HG03442 (cell line): ENCODE measurements around the gene IL37.

Source experiments
- ATAC-seq: cut with Tn5 transposase; IDR thresholded peaks from one replicate; pipeline ENCODE4 v1.9.1; 2021; ENCODE audit warnings: mild to moderate bottlenecking, moderate library complexity; ENCODE audit not compliant: unreplicated experiment

IL37 gene, protein sequence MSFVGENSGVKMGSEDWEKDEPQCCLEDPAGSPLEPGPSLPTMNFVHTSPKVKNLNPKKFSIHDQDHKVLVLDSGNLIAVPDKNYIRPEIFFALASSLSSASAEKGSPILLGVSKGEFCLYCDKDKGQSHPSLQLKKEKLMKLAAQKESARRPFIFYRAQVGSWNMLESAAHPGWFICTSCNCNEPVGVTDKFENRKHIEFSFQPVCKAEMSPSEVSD

DNA sequence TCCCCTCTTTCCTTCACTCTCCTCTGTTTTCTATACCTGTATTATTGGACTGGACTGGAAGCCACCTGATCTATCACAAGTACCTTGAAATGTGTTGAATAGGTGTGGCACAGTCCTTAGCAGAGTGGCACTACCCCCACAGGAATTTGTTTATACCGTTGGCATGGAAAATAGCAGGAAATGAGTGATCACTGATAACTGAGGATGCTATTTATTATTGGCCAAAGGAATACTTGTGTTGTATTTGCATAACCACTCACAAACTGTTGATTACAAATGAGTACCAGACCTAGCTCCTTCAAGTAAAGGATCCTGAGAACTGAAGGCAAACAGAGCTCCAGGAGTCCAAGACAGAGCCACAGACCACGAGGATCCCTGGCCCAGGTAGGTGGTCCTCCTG is at the start of gene IL37:
TSS of gene IL37 (plus strand) at position 301 of the 400 bp plus-strand sequence. CDS start 1,848 bp downstream, outside the sequence.
- no peak for ATAC-seq

DNA sequence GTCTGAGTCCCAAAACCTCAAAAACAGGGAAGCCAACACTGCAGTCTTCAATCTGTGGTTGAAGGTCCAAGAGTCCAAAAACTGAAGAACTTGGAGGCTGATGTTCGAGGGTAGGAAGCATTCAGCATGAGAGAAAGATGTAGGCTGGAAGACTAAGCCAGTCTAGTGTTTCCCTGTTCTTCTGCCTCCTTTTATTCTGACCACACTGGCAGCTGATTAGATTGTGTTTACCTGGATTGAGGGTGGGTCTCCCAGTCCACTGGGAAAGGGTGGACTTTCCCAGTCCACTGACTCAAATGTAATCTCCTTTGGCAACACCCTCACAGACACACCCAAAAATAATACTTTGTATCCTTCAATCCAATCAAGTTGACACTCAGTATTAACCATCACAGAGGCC is 46.9 kb upstream of the IL37 start:
- no peak for ATAC-seq

DNA sequence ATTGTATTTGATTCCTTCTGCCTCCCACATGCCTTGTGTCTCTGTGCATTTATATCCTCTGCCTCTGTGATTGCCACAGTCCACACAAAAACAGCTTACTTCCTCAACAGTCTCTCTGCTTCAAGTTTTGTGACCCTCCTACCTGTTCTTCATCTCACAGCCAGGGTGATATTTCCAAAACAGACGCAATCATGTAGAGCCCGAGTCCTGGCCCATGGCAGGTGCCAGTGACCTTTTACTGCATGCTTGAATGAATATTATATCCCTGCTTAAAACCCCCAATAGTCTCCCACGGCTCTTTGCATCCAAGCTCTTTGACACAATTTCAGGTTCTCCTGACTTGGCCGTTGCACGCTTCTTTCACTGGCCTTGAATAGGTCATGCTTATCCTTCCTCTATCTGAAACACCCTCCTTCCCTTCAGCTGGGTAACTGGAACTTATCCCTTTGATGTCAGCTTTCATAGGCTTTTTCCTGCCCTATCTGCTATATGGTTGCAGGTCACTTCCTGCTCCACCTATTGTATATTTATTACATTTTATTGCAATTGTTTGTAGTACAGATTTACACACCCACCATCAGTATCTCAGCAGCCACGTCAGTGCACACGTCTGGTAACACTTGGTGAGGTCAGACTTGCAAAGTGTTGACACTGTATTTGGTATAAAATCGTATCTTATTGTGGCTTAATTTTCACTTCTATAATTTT is 44.7 kb upstream of the IL37 start:
- ATAC-seq = no peak

DNA sequence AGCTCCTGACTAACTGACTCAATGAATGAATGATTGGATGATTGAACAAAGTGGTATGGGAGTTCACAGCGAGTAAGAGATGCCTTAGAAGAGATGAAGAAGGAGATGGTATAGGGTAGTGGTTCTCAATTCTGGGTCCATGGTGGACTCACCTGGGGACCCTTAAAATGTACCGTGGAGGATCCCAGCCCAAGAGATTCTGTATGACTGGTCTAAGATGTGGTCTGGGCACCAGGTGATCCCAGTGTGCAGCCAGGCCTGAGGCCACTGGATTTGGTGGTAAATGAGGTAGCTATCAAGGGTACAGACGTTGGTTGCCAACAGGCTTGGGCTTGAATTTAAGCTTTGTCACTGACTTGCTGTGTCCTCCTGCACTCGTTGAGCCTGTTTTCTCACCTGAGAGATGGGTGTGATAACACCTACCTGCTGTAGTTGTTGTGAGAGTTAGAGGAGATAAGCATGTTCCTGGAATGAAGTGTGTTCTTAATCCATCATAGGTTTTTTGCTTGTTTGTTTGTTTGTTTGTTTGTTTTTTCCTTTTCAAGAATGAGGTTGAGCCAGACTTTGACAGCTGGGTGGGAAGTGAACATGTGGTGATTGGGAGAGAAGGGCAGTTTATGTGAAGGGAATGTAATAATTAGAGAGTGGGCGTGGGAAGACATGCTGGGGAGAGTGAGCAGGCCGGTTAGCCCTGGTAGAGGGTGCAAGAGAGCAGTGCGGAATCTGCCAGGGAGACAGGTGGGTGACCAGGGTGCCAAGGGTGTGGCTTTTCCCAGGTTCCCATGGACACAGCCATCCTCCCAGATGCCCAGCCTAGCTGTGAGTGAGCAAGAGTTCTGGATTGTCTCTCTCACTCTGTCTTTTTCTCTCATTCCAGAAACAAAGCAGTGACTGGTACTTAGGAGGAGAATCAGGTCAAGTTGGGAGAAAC is 43.0 kb upstream of the IL37 start:
- no peak for ATAC-seq

DNA sequence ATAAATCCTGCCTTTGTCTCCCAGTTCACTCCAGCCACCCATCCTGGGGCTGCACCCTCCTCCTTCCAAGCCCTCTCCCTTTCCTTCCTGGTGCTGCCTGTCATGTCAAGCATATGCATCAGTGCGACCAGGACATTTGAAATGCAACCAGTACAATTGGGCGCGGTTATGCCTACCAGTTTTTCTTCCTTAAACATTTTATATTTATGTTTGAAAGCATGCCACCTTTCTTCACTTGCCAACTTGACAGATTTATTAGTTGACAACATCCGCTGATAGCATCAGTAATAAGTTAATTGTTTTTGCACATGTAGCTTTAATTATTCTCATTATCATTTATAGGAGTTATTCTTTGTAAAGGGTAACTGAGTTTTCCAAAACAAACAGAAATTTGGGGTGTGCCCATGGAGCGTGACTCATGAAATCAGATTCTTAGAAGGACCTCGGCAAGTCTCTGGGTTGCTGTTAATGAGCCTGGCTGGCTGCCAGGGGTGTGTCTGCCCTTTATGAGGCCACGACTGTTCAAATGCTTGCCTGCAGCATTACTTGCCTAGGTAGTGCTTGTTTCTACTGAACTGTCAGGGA is 41.6 kb upstream of the IL37 start:
- ATAC-seq = no peak

DNA sequence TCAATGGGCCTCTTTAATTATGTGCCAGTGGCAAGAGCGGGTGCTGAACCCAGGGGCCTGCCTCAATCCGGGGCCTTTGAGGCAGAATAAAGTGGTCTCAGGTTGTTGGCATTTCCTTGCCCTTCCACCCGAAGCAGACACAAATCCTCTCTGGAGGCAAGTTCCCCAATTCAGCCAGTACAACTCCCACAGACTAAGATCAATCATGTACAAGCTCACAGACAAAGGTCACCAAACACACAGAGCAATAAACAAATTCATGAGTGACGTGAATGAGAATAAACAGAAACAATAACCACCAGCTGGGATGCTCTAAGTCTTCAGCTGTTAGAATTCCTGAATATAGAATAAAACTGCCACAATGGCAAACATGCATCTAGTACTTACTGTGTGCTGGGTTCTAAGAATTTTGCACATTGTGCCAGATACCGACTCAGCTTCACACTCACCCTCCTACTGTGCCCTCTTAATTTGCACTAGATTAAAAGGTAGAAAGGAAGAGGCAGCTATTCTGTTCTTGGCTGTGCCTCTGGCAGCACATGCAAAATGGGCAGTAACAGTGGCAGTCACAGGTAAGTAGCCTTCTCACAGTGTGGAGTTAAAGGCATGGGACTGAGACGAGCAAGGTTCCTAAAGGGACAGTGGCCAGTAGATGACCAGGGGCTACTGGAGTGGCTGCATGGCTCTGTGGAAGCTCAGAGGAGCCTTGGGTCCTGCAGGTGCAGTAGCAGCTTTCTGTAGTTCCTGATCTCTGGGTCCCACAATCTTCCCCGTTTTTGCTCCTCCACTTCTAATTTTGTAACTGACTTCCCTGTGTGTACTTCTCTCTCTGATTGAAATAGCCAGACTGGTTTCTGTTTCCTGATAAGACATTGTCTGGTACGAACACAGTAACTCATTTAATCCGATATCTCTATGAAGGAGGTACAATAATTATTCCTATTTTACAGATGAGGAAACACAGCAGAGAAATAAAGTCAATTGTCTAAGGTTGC is 39.8 kb upstream of the IL37 start:
- no peak for ATAC-seq

DNA sequence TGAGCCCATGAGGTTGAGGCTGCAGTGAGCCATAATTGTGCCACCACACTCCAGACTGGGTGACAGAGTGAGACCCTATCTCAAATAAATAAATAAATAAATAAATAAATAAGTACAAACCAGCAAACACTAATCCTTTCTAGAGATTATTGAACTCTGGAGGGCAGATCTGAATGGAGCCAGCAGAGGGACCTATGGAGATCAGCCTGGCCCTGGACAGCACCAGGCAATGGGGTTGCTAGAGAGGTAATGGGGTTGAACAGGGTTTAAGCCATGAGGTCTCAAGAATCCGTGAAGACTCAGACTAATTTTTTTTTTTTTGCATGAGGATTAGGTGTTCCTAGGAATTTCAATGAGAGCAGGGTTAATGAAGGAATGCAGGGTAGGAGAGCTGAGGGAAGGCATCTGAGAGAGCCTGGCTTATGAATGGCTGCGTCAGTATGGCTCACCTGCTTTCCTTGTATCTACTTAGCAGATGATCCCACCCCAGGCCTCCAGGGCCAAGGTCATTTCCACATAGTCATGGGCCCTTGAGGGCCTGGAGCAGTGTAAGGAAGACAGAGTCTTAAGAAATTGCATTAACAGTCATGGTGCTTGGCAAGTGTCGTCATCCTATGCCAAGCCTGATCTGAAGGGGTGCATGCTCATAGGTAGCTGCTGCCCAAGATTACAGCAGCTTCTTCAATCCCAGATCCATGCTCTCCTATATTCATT is 34.6 kb upstream of the IL37 start:
- ATAC-seq = no peak

DNA sequence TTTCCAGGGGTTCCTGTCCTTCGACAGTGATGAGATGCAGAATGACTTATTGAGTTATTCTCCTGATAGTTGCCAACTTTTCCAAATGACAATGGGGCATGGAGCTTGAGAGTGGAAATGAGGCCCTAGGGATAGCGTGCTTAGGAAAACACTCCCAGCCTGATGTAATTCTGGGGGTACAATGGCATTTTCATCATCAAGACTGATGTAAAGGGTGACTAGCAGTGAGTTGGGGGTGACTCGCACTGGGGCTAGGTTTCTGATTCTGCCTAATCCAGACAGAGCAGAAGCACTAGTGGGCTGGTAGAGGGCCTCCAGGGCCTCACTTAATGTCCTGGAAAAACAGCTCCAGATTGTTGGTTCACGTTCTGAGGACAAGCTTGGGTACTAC is 34.0 kb upstream of the IL37 start:
- ATAC-seq = no peak

DNA sequence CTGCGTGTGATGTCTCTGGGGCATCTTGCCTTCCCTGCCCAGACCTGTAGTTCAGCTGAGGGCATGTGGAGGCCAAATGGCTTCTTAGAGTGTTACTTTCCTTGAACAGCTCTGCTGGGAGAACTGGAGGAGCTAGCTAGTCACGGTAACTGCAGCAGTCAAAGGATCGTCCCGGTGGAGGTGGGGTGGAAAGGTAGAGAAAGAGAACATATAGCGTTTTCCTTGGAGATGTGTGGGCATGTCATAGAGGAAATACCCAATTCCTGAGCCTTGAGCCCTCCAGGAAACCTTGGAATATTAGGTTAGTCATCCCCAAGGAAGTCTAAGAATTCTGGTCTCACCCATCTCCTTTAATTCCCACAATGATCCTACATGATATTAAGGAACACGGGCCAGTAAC is 33.5 kb upstream of the IL37 start:
- no peak for ATAC-seq

DNA sequence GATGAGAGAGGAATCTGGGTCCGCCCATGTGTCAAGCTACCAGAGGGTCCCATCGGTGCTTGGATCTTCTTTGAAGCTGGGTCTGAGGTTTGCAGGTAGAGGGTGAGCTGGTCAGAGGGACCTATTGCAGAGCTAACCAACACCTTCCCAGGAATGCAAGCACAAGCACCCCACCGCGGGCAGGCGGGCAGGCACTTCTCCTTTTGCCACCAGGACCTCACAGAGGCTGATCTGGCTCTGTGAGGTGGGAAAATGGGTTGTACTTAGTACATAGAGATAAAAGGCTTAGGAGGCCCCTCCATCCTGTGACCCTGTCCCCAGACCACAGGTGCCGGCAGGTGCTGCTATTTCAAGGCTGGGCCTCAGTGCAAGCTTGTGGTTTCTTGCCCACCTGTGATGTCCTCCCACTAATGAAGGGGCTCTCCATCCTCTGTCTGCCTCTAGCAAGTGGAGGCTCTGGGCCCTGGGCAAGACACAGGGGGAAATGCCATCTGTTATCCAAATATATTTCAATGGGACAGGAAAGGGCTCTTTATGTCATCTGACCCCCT is 31.4 kb upstream of the IL37 start:
- ATAC-seq = no peak

DNA sequence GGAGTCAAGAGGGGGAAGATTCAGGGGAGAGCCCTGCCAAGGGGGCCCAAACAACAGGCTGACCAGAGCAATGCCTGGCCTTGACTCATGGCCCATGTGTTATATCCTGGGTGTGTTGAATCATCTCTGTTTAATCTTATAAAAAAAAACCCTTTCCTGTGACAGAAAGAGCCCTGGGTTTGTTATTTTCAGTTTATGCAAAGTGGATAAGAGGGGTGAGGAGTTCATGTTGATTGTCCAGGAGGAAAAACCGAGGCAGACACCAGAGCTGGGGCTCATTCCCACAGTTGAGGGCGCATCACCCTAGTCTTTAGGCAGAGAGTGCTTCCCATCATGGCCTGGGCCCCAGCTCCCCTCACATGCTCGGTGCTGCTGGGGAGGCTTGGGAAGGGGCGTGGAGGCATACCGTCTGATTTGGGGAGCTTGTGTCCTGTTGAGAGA is 30.9 kb upstream of the IL37 start:
- no peak for ATAC-seq

DNA sequence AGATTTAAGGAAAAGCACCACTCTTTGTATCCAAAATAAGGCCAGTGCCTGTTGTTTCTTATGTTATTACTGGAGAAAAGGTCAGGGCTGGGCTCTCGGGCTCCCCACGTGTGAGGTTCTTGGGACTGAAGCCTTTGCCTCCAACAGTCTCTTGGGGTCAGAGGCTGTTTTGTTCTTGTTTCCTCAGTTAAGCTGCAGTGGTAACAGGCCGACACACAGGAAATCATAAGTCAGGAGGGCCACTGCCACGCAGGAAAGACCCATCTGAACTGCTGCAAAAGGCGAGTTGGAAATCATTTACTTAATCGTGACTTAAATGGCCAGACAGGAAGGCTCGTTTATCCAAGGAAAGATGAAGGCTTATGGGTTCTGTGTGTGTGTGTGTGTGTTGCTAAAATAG is 30.3 kb upstream of the IL37 start:
- ATAC-seq = no peak

DNA sequence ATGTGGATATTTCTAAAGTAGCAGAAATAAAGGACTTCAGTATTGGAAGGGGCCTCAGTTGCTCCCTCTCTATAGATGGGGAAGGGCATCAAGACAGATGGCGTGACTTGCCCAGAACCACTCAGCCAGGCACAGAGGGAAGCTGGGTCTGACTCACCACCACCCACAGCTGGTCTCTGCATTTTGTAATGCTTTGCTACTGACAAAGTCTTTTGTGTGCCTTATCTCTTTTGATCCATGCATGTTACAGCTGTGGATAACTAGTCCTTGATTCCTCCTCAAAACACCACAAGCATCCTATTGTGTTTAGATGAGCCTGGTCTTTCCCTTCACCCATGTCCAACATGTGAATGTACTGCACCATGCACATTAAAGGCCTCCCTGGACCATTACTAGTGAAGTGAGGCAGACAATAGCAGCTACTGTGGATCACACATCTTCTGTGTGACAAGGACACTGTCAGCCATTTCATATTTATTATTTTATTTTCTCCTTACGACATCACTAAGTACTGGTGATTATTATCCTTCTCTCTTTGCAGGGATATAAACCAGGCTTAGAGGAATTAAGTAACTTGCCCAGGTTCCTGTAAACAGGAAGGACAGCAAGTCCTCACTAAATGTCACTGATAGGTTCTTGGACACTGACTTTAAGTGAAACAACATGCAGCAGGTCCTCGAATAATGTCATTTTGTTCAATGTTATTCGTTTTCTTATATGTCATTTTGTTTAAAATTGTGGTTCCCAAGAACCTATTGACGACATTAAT is 29.6 kb upstream of the IL37 start:
- ATAC-seq = peak; percentile 75

DNA sequence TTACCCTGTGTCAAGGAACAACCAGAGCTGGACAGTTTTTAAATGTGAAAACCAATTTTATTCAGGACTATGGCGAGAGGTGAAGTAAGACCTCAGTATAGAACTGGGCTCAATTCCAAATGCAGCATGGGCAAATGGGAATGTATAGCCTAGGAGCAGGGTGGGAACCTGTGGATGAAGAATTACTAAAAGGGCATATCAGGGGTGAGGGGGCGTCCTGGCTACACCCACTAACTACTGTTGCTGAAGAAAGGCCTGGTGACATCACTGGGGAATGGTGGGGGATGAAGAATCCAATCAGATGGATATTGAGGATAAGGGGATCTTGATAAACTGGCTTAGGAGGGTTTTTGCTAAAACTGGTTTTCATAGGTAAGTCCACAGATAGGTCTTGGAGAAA is 27.3 kb upstream of the IL37 start:
- ATAC-seq = no peak

DNA sequence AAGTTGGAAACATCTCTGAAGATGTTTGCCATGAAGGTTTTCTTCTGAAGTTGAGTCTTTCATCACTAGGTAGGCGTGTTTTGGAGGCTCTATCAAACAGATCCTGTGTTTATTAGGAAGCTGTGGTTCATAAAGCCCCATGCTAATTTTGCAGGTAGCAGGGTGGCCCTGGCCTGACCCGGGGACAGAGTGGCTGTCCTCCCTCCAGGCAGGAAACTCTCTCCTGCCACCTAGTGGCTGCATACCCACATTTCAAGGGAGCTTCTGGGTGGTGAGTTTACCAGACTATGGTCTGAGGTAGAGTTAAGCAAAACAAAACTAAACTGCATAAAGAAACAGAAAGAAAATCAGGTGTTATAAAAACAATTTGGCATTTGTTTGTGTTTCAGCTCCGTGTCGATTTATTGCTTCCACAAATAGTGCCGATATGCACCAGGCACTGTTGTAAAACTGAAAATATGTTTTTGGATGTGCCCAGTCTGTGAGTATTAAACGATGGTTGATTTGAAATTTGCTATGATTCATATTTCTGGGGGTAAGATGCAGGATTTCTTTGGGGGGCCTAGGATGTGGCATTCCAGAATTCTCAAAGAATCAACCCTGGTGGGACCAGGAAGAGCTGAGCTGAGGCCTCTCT is 26.0 kb upstream of the IL37 start:
- peak; percentile 52 for ATAC-seq

DNA sequence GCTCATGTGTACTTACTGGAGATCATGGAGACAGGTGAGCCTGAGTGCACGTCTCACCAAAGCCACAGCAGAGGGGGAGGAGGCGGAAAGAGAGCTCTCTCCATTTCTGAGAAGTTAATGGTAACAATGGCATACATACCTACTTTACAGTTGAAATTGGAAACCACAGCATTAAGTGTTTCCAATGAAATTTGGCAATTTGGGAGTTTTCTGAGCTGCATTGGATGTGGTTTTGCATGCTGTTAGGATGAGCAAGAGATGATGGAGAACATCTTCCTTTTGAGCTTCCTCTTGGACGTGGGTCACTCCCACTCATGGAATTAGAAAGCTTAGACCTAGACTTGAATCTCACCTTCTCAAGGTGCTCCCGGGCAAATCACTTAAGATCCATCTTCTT is 25.5 kb upstream of the IL37 start:
- no peak for ATAC-seq

DNA sequence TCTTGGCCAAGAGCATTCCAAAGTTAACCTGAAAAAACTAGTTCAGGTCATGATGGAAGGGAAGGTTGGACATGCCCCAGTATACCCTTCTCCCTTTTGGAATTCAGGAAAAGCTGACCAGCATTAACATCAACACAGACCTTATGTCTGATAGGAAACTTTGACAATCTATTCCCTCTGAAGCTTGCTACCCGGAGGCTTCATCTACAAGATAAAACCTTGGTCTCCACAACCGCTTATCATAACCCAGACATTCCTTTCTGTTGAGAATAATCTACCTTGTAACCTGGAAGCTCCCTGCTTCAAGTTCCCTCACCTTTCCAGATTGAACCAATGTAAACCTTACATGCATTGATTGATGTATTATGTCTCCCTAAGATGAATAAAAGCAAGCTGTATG is 24.7 kb upstream of the IL37 start:
- no peak for ATAC-seq
